Left lung (tissue), 10 donors: ENCODE data around the gene HSPBAP1. TPM values are rescaled to one million over a fixed set of nuclear protein-coding genes. Genes with fewer than 3 reads are reported as not detected.

Experiments
- ATAC-seq: fragments of 200-7000 bp; cut with Tn5 transposase; one replicate; pipeline ENCODE4 v1.9.1; 2020; ENCODE audit warnings: moderate library complexity
- DNase-seq, 4 donors: peaks; one replicate each; pipeline ENCODE4 v3.0.0-alpha.2; 2013 to 2020
- H3K27ac ChIP-seq, 2 donors: fragments of 200-600 bp; sonication (generic) in 1 of 2; one replicate each; pipeline versions ENCODE4 v1.5.0 to v1.8.0; 2020 to 2021
- H3K27me3 ChIP-seq, 2 donors: fragments of 200-600 bp; sonication (generic) in 1 of 2; one replicate each; pipeline versions ENCODE4 v1.5.0 to v1.8.0; 2020 to 2021
- H3K36me3 ChIP-seq, 2 donors: fragments of 200-600 bp; sonication (generic) in 1 of 2; one replicate each; pipeline versions ENCODE4 v1.5.0 to v1.8.0; 2020 to 2021
- H3K4me1 ChIP-seq, 2 donors: fragments of 200-600 bp; one replicate each; pipeline ENCODE4 v1.8.0; 2021
- H3K4me3 ChIP-seq, 2 donors: fragments of 200-600 bp; sonication (generic) in 1 of 2; one replicate each; pipeline versions ENCODE4 v1.5.0 to v1.8.0; 2020 to 2021; ENCODE audit warnings: mild to moderate bottlenecking in 1 of 2
- H3K9me3 ChIP-seq, 2 donors: fragments of 200-600 bp; sonication (generic) in 1 of 2; one replicate each; pipeline versions ENCODE4 v1.5.0 to v1.8.0; 2020 to 2021
- CTCF ChIP-seq, 2 donors: fragments of 200-600 bp; sonication (generic) in 1 of 2; IDR thresholded peaks; one replicate each; pipeline versions ENCODE4 v1.5.0 to v1.8.0; 2021; ENCODE audit warnings: antibody characterized with exemption in 2 of 2
- intact Hi-C, 2 donors: fragments of 100-400 bp; cut with DNase I; formaldehyde crosslinking; loops; one replicate each; pipeline versions ENCODE4 v1.11.2 to v1.14.2; 2022
- polyA plus RNA-seq, 6 donors: library from polyadenylated mRNA; unstranded; fragments of 120-200 nt; gene quantifications; one replicate each; pipeline ENCODE4 v1.2.1, GENCODE V29; 2013; ENCODE audit not compliant: insufficient read length in 6 of 6
- total RNA-seq, 2 donors: library from RNA; stranded (reverse); fragmentation: NEBNext Ultra II Directional; extraction: Animal tissue kit (Norgen Biotek cat#: 25700); gene quantifications; one replicate each; pipeline ENCODE4 v1.2.1, GENCODE V29; 2021
- donor health status: DM: no; HTN: yes; CAD: no.
- donor health status: DM: no; HTN: no; CAD: no.

HSPBAP1 gene
- total and polyA plus RNA-seq, 8 donors, result 8.2 to 16.0 (median 13.1) TPM

GRCh38 chr3:122776675-122777468 is 16.8 kb downstream of the HSPBAP1 start:
- no peak for ATAC-seq
- intact Hi-C loops, result no loop called here
- no peak for TF ChIP-seq CTCF (IDR thresholded peaks at IDR 0.05)

GRCh38 chr3:122774564-122774963 is 19.1 kb downstream of the HSPBAP1 start:
- DNase-seq, result no peak
- peaks cover 0 to 17% of the 10 kb centered on the region in 2 donors for H3K4me1 ChIP-seq
- peak; percentile 40 for ATAC-seq
- H3K27ac ChIP-seq, result peak overlapping the region; percentile 1 to 26
- H3K27me3 ChIP-seq, result no peaks in the 10 kb centered on the region
- no peak for TF ChIP-seq CTCF (IDR thresholded peaks at IDR 0.05)
- intact Hi-C loops, result no loop called here
- H3K4me3 ChIP-seq, result no peak overlapping the region
- H3K36me3 ChIP-seq, result no peaks in the 10 kb centered on the region
- no peaks in the 10 kb centered on the region for H3K9me3 ChIP-seq

More at GRCh38 chr3:122776675-122777468, 16.8 kb downstream of the HSPBAP1 start:
- Histone ChIP-seq H3K27ac (no peak overlapping the region), H3K36me3 (no peaks in the 10 kb centered on the region), H3K27me3 (no peaks in the 10 kb centered on the region), H3K4me1 (peaks cover 0 to 10% of the 10 kb centered on the region in 2 donors), H3K9me3 (no peaks in the 10 kb centered on the region), H3K4me3 (no peak overlapping the region)
- DNase-seq, result no peak

- peak; percentile 68 for ATAC-seq
- intact Hi-C loops, result no loop called here
- peak overlapping the region; percentile 1 to 26 for H3K27ac ChIP-seq
These were observed 19.6 kb downstream of the HSPBAP1 start for GRCh38 chr3:122773944-122774509.

GRCh38 chr3:122772827-122773226 is 20.8 kb downstream of the HSPBAP1 start:
- Histone ChIP-seq H3K27ac (no peak overlapping the region), H3K36me3 (no peaks in the 10 kb centered on the region), H3K27me3 (no peaks in the 10 kb centered on the region), H3K4me3 (no peak overlapping the region), H3K4me1 (peaks cover 0 to 29% of the 10 kb centered on the region in 2 donors), H3K9me3 (no peaks in the 10 kb centered on the region)
- no peak for ATAC-seq
- TF ChIP-seq CTCF (IDR thresholded peaks at IDR 0.05), result no peak
- DNase-seq, result no peak
- intact Hi-C loops, result no loop called here

More at GRCh38 chr3:122773944-122774509, 19.6 kb downstream of the HSPBAP1 start:
- Histone ChIP-seq H3K4me1 (peaks cover 0 to 22% of the 10 kb centered on the region in 2 donors), H3K9me3 (no peaks in the 10 kb centered on the region), H3K36me3 (no peaks in the 10 kb centered on the region), H3K27me3 (no peaks in the 10 kb centered on the region), H3K4me3 (no peak overlapping the region)
- TF ChIP-seq CTCF (IDR thresholded peaks at IDR 0.05), result no peak
- DNase-seq, result no peak

GRCh38 chr3:122770521-122771202 is 23.0 kb downstream of the HSPBAP1 start:
- Histone ChIP-seq H3K27ac (peak overlapping the region in 1 of 2 donors; percentile 91), H3K27me3 (no peaks in the 10 kb centered on the region), H3K36me3 (peaks cover 0 to 4% of the 10 kb centered on the region in 2 donors), H3K4me3 (no peak overlapping the region), H3K4me1 (peaks cover 0 to 41% of the 10 kb centered on the region in 2 donors), H3K9me3 (no peaks in the 10 kb centered on the region)
- intact Hi-C loops, result no loop called here
- ATAC-seq (no peak), DNase-seq (no peak)
- TF ChIP-seq CTCF (IDR thresholded peaks at IDR 0.05), result no peak
